Activated CD4-positive, alpha-beta memory T cell treated with anti-CD3 and anti-CD28 coated beads, Interleukin-2, amount 10 ng/mL, durations not matched to agents 7 days and 5 days (primary cell): ENCODE data around the gene FUT8. TPM values are rescaled to one million over a fixed set of nuclear protein-coding genes. Genes with fewer than 3 reads are reported as not detected.

Experiments used
- CTCF ChIA-PET: fragments of 350-600 bp; sonication (Branson Sonifier 250); formaldehyde crosslinking; loops from one replicate; lab custom pipeline; 2021; ENCODE audit warnings: antibody characterized with exemption, inconsistent platforms; lab: Charles Lee
- POLR2A ChIA-PET: fragments of 350-600 bp; sonication (Branson Sonifier 250); formaldehyde crosslinking; loops from one replicate; lab custom pipeline; 2021; ENCODE audit warnings: antibody characterized with exemption; lab: Charles Lee
- DNase-seq: peaks from one replicate; pipeline ENCODE4 v3.0.0-alpha.2; 2020
- H3K27ac Mint-ChIP-seq: one replicate; pipeline ENCODE4 v1.8.0; 2021; ENCODE audit warnings: mild to moderate bottlenecking, mixed read lengths
- H3K27me3 Mint-ChIP-seq: one replicate; pipeline ENCODE4 v1.8.0; 2021; ENCODE audit warnings: mixed read lengths
- H3K36me3 Mint-ChIP-seq: one replicate; pipeline ENCODE4 v1.8.0; 2021; ENCODE audit warnings: low read depth, mixed read lengths
- H3K4me1 Mint-ChIP-seq: one replicate; pipeline ENCODE4 v1.8.0; 2021; ENCODE audit warnings: mixed read lengths
- H3K4me3 Mint-ChIP-seq: one replicate; pipeline ENCODE4 v1.8.0; 2021; ENCODE audit warnings: mild to moderate bottlenecking, mixed read lengths
- H3K9me3 Mint-ChIP-seq: one replicate; pipeline ENCODE4 v1.8.0; 2021; ENCODE audit warnings: mixed read lengths
- total RNA-seq, 2 experiments: library from RNA; stranded (reverse); gene quantifications; one replicate each; pipeline ENCODE4 v1.2.3, GENCODE V29; 2021

FUT8 gene
- 10 to 100 TPM; 85.0 to 85.5 TPM for total RNA-seq

- POLR2A ChIA-PET = interaction anchor here (0.7 to 5.6 kb wide), 44 partner anchors 8 to 1096 kb away, joined by 3 to 47 read pairs (median 5); partner anchors contain the start of genes FNTB and GPHN
- H3K9me3 Mint-ChIP-seq = no peaks in the 10 kb centered on the region
- peak within 1 kb of the TSS; percentile 91 for H3K4me3 Mint-ChIP-seq
- peak; percentile 93 for DNase-seq
- H3K27ac Mint-ChIP-seq = peak within 1 kb of the TSS; percentile 93
- peaks cover 38% of the 10 kb centered on the region for H3K4me1 Mint-ChIP-seq
- no peaks in the 10 kb centered on the region for H3K27me3 Mint-ChIP-seq
- peaks cover 11% of the 10 kb centered on the region for H3K36me3 Mint-ChIP-seq
- CTCF ChIA-PET = interaction anchor here (0.6 to 5.5 kb wide), 41 partner anchors 15 to 660 kb away, joined by 3 to 76 read pairs (median 5); partner anchors contain the start of genes FNTB and MAX
These were observed at the start of gene FUT8 for GRCh38 chr14:65412032-65412846. TSS of gene FUT8 (plus strand) at chr14:65412730. CDS start at chr14:65561564, 148,834 bp downstream.

DNA sequence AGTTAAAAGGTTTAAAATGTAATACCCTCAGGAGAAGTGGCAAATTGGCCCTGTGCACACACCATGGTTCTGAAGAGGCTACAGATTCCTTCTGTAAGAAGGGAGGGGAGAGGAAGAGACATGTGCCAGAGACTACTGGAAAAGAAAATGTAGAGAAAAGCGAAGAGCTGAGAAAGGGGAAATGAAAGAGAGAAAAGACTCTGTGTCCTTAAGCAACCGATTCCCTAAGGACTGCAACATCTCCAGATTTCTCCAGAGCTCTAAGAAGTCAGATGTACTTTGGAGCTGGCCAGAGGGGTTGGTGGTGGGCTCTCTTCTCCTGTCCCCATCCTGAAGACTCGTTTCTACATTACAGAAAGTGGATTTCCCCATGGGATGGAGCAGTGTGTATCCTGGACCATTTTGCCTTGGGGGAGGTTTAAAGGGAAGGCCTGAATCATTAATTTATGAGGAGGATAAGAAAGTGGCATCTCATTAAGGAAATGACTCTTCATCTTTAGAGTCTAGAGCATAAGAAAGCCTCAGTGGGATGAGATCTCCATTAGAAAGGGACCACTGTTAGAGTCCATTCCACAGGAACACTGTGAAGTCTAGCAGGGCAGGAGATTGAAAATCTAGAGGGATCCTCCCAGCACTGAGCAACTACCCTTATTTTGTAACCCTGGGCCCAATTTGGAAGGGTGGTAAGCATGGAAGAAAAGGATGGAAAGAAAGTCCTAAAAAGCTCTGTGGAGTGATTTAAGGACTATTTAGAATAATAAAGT is 45.5 kb upstream of the FUT8 start:
- CTCF ChIA-PET = no interaction called here
- H3K9me3 Mint-ChIP-seq = no peaks in the 10 kb centered on the region
- H3K4me3 Mint-ChIP-seq = no peak overlapping the region
- no peak for DNase-seq
- POLR2A ChIA-PET = interaction anchor here (1.4 kb wide), 1 partner anchor 10 kb away, joined by 3 read pairs; no protein-coding TSS in a partner anchor
- H3K4me1 Mint-ChIP-seq = peaks cover 28% of the 10 kb centered on the region
- H3K27ac Mint-ChIP-seq = no peak overlapping the region
- H3K27me3 Mint-ChIP-seq = no peaks in the 10 kb centered on the region
- peaks cover 25% of the 10 kb centered on the region for H3K36me3 Mint-ChIP-seq

DNA sequence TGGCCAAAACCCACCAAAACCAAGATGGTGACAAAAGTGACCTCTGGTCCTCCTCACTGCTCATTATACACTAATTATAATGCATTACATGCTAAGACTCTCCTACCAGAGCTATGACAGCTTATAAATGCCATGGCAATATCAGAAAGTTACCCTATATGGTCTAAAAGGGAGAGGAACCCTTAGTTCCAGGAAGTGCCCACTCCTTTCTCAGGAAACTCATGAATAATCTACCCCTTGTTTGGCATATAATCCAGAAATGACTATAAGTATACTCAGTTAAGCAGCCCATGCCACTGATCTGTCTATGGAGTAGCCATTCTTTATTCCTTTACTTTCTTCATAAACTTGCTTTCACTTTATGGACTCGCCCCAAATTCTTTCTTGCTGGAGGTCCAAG is 43.0 kb upstream of the FUT8 start:
- peaks cover 51% of the 10 kb centered on the region for H3K4me1 Mint-ChIP-seq
- CTCF ChIA-PET = interaction anchor here (1.0 kb wide), 1 partner anchor 43 kb away, joined by 5 read pairs; the partner anchor contains the start of gene FUT8
- DNase-seq = no peak

GRCh38 chr14:65370801-65371248 is 41.7 kb upstream of the FUT8 start:
- POLR2A ChIA-PET = interaction anchor here (1.7 kb wide), 1 partner anchor 41 kb away, joined by 6 read pairs; the partner anchor contains the start of gene FUT8
- peak overlapping the region; percentile 10 for H3K4me3 Mint-ChIP-seq
- H3K9me3 Mint-ChIP-seq = peaks cover 3% of the 10 kb centered on the region
- CTCF ChIA-PET = interaction anchor here (0.5 to 2.5 kb wide), 2 partner anchors 11 to 33 kb away, joined by 3 to 11 read pairs; no protein-coding TSS in a partner anchor
- peak overlapping the region; percentile 50 for H3K27ac Mint-ChIP-seq
- DNase-seq = no peak
- H3K4me1 Mint-ChIP-seq = peaks cover 55% of the 10 kb centered on the region
- no peaks in the 10 kb centered on the region for H3K27me3 Mint-ChIP-seq
- H3K36me3 Mint-ChIP-seq = peaks cover 42% of the 10 kb centered on the region

More for the DNA sequence above, 43.0 kb upstream of the FUT8 start:
- Mint-ChIP-seq H3K27ac (peak overlapping the region; percentile 46), H3K9me3 (peaks cover 3% of the 10 kb centered on the region), H3K27me3 (no peaks in the 10 kb centered on the region), H3K36me3 (peaks cover 36% of the 10 kb centered on the region), H3K4me3 (no peak overlapping the region)
- POLR2A ChIA-PET = interaction anchor here (0.7 kb wide), 1 partner anchor 8 kb away, joined by 3 read pairs; no protein-coding TSS in a partner anchor

- H3K36me3 Mint-ChIP-seq = peaks cover 48% of the 10 kb centered on the region
These were observed 40.7 kb upstream of the FUT8 start for GRCh38 chr14:65371784-65372183.

DNA sequence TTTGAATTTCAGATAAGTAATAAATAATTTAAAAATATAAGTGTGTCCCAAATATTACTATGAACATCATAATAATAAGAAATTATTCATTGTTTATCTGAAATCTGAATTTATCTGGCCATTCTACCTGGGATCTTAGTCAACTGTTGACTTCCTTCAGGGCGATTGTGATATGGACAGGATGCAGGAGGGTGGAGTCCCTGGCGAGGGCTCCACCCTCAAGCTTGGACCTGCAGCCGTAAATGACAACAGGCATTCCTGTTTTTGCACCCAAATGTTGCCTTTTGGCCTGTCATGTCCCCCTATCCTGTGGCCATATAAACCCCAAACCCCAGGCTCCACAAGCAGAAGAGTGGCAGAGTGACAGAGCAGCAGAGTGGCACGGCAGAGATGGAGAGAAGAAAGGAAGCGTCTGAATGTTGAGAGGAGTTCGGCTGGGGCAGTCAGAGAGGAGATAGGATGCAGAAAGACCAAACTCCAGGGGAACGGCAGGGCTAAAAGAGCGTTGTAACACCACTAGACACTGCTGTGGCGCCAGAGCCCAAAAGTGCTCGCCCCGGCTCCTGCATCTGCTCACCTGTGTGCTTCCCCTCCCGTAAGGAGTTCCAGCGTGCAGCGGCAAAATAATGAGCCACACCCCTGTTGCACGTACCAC is 39.4 kb upstream of the FUT8 start:
- H3K27ac Mint-ChIP-seq = peak overlapping the region; percentile 78
- H3K36me3 Mint-ChIP-seq = peaks cover 52% of the 10 kb centered on the region
- peak overlapping the region; percentile 36 for H3K4me3 Mint-ChIP-seq
- peaks cover 55% of the 10 kb centered on the region for H3K4me1 Mint-ChIP-seq
- POLR2A ChIA-PET = interaction anchor here (2.0 kb wide), 1 partner anchor 39 kb away, joined by 7 read pairs; no protein-coding TSS in a partner anchor
- peak; percentile 21 for DNase-seq
- no peaks in the 10 kb centered on the region for H3K27me3 Mint-ChIP-seq
- CTCF ChIA-PET = interaction anchor here (2.5 kb wide), 1 partner anchor 13 kb away, joined by 11 read pairs; no protein-coding TSS in a partner anchor
- peaks cover 3% of the 10 kb centered on the region for H3K9me3 Mint-ChIP-seq

More at GRCh38 chr14:65371784-65372183, 40.7 kb upstream of the FUT8 start:
- ChIA-PET POLR2A (interaction anchor here (1.7 kb wide), 1 partner anchor 40 kb away, joined by 6 read pairs; the partner anchor contains the start of gene FUT8), CTCF (interaction anchor here (1.1 to 2.5 kb wide), 2 partner anchors 10 to 12 kb away, joined by 3 to 11 read pairs; no protein-coding TSS in a partner anchor)
- H3K27ac Mint-ChIP-seq = peak overlapping the region; percentile 33
- peaks cover 57% of the 10 kb centered on the region for H3K4me1 Mint-ChIP-seq
- H3K27me3 Mint-ChIP-seq = no peaks in the 10 kb centered on the region
- H3K9me3 Mint-ChIP-seq = peaks cover 3% of the 10 kb centered on the region
- peak overlapping the region; percentile 5 for H3K4me3 Mint-ChIP-seq
- no peak for DNase-seq

DNA sequence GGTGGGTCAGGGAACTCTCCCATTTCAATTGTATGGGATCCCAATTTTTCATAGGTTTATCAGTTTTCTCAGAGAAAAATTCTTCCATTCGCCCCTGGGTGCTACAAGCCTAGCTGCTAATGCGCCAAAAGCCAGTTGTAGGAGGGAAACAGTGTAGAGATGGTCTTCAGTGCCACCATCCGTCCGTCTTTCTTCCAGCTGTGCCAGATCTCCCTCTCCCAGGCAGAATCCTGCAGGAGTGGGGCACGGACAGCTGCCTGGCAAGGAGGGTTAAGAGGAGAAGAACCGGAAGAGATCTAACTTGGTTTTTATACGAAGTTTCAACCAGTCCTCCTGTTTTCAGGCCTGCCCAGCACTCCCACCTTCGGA is 38.9 kb upstream of the FUT8 start:
- no peak for DNase-seq
- no peaks in the 10 kb centered on the region for H3K27me3 Mint-ChIP-seq
- H3K36me3 Mint-ChIP-seq = peaks cover 56% of the 10 kb centered on the region
- no peak overlapping the region for H3K4me3 Mint-ChIP-seq
- H3K9me3 Mint-ChIP-seq = peaks cover 3% of the 10 kb centered on the region
- CTCF ChIA-PET = no interaction called here
- POLR2A ChIA-PET = interaction anchor here (2.0 kb wide), 1 partner anchor 38 kb away, joined by 7 read pairs; no protein-coding TSS in a partner anchor
- H3K4me1 Mint-ChIP-seq = peaks cover 55% of the 10 kb centered on the region
- peak overlapping the region; percentile 27 for H3K27ac Mint-ChIP-seq

DNA sequence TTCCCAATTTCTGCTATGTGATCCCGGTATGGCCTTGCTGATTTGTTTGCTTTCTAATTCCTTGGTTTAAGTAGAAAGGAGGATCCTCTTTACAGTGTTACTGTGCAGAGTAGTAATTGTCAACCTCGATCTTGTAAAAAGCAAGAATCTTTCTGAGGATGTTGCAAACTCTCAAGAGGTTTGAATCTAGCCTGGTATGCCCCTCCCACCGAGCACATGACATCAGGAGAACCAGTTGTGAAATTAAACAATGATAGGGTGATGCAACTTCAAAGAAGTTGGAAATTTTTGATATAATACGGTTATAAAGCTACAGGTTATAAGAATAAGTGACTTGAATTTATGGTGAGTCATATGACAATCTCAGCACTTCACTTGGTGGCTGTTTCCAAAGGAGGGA is 35.0 kb upstream of the FUT8 start:
- Mint-ChIP-seq H3K27me3 (no peaks in the 10 kb centered on the region), H3K4me3 (no peak overlapping the region), H3K9me3 (peaks cover 8% of the 10 kb centered on the region), H3K4me1 (peaks cover 24% of the 10 kb centered on the region), H3K36me3 (peaks cover 68% of the 10 kb centered on the region), H3K27ac (no peak overlapping the region)
- CTCF ChIA-PET = interaction anchor here (1.1 kb wide), 1 partner anchor 34 kb away, joined by 3 read pairs; no protein-coding TSS in a partner anchor
- no peak for DNase-seq
- POLR2A ChIA-PET = interaction anchor here (0.6 to 1.0 kb wide), 3 partner anchors 8 to 572 kb away, joined by 3 read pairs; no protein-coding TSS in a partner anchor

- Mint-ChIP-seq H3K27me3 (no peaks in the 10 kb centered on the region), H3K4me1 (no peaks in the 10 kb centered on the region), H3K27ac (no peak overlapping the region), H3K9me3 (peaks cover 8% of the 10 kb centered on the region), H3K4me3 (no peak overlapping the region), H3K36me3 (peaks cover 45% of the 10 kb centered on the region)
- CTCF ChIA-PET = no interaction called here
- no peak for DNase-seq
- POLR2A ChIA-PET = interaction anchor here (0.6 kb wide), 1 partner anchor 492 kb away, joined by 3 read pairs; no protein-coding TSS in a partner anchor
These were observed 29.9 kb upstream of the FUT8 start for GRCh38 chr14:65382586-65382985.

GRCh38 chr14:65387171-65387570 is 25.4 kb upstream of the FUT8 start:
- H3K36me3 Mint-ChIP-seq = peaks cover 19% of the 10 kb centered on the region

DNA sequence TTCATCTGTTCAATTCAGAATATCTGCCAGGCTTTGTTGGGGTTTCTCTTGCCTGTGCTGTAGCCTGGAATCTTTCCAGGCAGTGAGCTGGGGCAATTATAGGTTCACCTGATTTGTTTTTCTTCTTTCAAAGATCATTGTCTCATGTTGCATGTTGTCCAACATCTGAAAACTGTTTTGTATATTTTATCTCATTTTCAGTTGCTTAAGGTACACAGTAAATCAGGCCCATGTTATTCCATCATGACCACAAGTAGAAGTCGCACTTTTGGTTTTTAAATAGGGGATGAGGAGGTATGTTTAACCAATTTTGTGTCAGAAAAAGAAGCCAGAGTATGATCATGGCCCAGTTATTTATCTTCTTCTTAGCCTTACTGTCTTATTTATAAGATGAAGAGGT is 24.9 kb upstream of the FUT8 start:
- no peak for DNase-seq
- ChIA-PET CTCF (no interaction called here), POLR2A (no interaction called here)
- peaks cover 18% of the 10 kb centered on the region for H3K36me3 Mint-ChIP-seq
- no peaks in the 10 kb centered on the region for H3K27me3 Mint-ChIP-seq
- no peak overlapping the region for H3K27ac Mint-ChIP-seq
- H3K9me3 Mint-ChIP-seq = peaks cover 3% of the 10 kb centered on the region
- H3K4me1 Mint-ChIP-seq = no peaks in the 10 kb centered on the region
- H3K4me3 Mint-ChIP-seq = no peak overlapping the region

More at GRCh38 chr14:65387171-65387570, 25.4 kb upstream of the FUT8 start:
- no peaks in the 10 kb centered on the region for H3K27me3 Mint-ChIP-seq
- H3K4me3 Mint-ChIP-seq = no peak overlapping the region
- H3K4me1 Mint-ChIP-seq = no peaks in the 10 kb centered on the region
- ChIA-PET CTCF (no interaction called here), POLR2A (no interaction called here)
- H3K27ac Mint-ChIP-seq = no peak overlapping the region
- H3K9me3 Mint-ChIP-seq = peaks cover 3% of the 10 kb centered on the region
- no peak for DNase-seq

- no peaks in the 10 kb centered on the region for H3K27me3 Mint-ChIP-seq
- POLR2A ChIA-PET = no interaction called here
- H3K4me1 Mint-ChIP-seq = peaks cover 4% of the 10 kb centered on the region
- peaks cover 33% of the 10 kb centered on the region for H3K9me3 Mint-ChIP-seq
- no peak for DNase-seq
- peaks cover 44% of the 10 kb centered on the region for H3K36me3 Mint-ChIP-seq
- CTCF ChIA-PET = no interaction called here
- no peak overlapping the region for H3K27ac Mint-ChIP-seq
- no peak overlapping the region for H3K4me3 Mint-ChIP-seq
These were observed 20.2 kb upstream of the FUT8 start for GRCh38 chr14:65392296-65392695.
